Parietal lobe (tissue), 1 donor: Measurements from ENCODE around the gene SMPX. TPM values are rescaled to one million over a fixed set of nuclear protein-coding genes. Genes with fewer than 3 reads are reported as not detected.

Experiments used
- total RNA-seq: library from RNA; depleted of rRNA; stranded (reverse); fragments of >200 nt; gene quantifications from one replicate; pipeline ENCODE4 v1.2.3, GENCODE V29; 2014

SMPX gene
- total RNA-seq, result not detected

GRCh38 chrX:21757960-21758359, at the start of gene SMPX:
Gene SMPX, minus strand, starts transcription at chrX:21758116. Its CDS starts 3,826 bp downstream, at chrX:21754290.

GRCh38 chrX:21658152-21658737, 99.7 kb downstream of the SMPX start, which contains the start of gene KLHL34:
Gene KLHL34, minus strand, starts transcription at chrX:21658330. Its CDS starts 542 bp downstream, at chrX:21657788.

Other genes with a start within 250 kb of the SMPX start
- gene KLHL34, start 99.8 kb downstream of the SMPX start, total RNA-seq, result not detected
- gene MBTPS2, start 81.5 kb upstream of the SMPX start, total RNA-seq, result 16.3 TPM
- 4.4 TPM for gene YY2, start 97.9 kb upstream of the SMPX start, total RNA-seq
- 120 TPM for gene SMS, start 182.6 kb upstream of the SMPX start, total RNA-seq